NCI-H82 treated with DMSO at 0.1 percent for 48 hours (cell line): Measurements from ENCODE around the gene AKTIP.

ENCODE experiments used
- DNase-seq: peaks from one replicate; lab custom pipeline; 2025; ENCODE audit not compliant: unreplicated experiment; lab: John Stamatoyannopoulos, UW

The AKTIP gene

DNA sequence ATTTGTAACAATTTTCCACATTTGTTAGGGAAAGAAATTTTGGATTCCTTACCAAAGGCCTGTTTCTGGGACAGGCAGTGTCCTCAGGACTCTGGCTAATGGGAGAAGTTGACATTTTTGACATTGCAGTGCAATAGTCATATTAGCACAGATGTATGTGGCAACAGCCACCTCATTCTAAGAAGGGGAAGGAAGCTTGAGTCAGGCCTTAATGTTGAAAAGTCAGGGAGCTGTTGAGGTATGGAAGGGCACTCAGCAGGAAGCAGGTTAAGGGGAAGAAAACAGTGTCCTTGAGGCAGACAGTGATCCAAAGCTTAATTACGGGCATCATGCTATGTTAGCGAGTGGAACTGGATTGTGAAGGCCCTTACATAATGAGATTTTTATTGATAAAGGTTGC is 20.9 kb downstream of the AKTIP start:
- DNase-seq, result no peak

DNA sequence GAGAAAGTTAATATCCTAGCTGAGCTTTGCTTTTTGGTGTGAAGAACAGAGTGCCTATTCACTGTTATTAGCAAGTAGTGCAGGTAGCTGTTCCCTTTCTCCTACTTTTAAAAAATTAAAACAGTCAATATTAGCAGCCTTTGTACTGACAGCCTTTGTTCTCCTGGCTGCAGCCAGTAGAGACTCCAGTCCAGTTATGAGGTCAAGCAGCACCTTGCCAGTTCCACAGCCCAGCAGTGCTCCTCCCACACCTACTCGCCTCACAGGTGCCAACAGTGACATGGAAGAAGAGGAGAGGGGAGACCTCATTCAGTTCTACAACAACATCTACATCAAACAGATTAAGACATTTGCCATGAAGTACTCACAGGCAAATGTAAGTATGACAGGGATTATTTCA is 22.6 kb downstream of the AKTIP start:
- no peak for DNase-seq

GRCh38 chr16:53478965-53479364 is 24.0 kb downstream of the AKTIP start:
- DNase-seq, result no peak

GRCh38 chr16:53476867-53477266 is 26.1 kb downstream of the AKTIP start:
- DNase-seq, result no peak

DNA sequence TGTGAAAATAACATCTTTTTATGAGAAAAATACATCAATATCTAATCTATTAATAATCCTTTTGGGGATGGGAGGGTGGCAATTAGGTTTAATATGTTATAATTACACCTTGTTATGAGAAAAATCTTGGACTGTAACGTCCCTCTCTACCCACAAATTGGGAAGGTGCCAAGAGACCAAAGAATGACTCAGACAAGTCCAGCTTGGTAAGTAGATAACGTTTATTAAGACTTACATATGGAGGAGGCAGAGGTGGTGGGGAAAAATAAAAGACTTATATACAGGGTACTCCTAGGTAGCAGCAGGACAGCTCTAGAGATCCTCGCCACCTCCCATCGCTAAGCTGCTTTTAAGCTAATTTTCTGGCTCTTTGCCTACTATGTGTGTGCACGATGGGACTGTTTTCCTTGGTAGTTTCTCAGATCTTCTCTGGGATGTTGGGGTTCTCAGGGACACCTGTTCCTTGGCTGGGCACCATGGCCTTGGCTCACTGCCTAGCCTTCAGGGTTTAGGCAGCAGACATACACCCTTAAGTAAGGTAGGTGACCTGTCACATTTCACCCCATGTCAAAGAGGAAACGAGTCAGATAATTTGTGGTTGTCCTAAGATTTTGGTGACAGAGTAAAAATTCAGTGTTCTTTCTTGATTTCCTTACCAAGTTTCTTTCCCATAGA is 37.3 kb downstream of the AKTIP start:
- DNase-seq, result no peak

GRCh38 chr16:53458635-53459034 is 44.4 kb downstream of the AKTIP start:
- DNase-seq, result no peak

DNA sequence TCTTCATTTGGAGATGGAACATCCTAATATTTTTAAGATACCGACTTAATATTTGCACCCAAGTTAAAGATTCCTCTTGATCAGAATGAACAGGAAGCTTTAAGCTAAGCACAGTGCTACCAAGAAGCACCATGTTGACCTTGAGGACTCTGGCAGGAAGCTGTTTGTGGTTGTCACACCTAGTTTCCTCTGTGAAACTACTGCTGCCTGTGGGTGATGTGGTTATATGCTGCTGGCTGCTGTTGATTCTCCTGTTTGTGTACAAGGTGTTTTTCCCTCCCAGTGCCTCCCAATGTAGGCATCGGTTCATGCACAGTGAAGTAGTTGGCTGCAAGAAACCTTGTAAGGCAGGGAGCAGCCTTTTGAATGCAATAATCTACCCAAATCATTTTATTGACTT is 45.3 kb downstream of the AKTIP start:
- no peak for DNase-seq

- DNase-seq, result no peak
Measured at GRCh38 chr16:53456625-53457024, 46.4 kb downstream of the AKTIP start.

- DNase-seq, result no peak
Measured at GRCh38 chr16:53453928-53454327, 49.1 kb downstream of the AKTIP start.

DNA sequence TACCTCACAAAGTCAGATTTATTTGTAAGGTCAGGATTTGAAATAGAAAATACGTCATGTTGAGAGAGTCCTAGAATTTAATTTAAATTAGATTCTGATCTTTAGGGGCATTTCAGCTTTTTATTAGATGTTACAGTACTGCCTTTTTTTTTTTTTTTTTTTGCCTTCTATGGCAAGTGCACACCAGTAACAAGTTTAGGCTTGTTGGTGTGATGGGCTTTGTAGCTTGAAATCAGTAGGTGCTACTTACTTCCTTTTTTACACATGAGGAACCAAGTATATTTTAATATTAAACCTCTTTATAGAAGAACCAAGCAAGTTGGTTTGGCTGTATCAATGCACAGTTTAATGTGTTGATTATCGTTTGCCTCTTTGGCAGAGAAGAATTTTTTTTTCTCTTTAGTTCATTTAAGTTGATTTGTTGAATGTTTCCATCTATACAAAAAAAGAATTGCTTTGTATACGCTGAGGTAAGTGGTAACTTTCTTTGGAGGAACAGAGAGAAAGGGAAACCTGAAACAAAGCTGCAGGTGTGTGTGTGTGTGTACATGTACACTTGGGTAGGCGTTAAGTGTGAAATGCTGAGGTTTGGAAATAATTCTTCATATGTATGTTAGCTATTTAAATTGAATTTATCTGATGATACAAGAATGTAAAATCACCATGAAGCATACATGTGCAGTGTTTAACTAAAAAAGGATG is 53.0 kb downstream of the AKTIP start:
- DNase-seq, result no peak

GRCh38 chr16:53446090-53446489 is 56.9 kb downstream of the AKTIP start:
- DNase-seq, result no peak

- no peak for DNase-seq
Measured at GRCh38 chr16:53445534-53445933, 57.5 kb downstream of the AKTIP start.
